Right atrium auricular region (tissue), 2 donors: ENCODE data around the gene MAP1LC3A. TPM values are rescaled to one million over a fixed set of nuclear protein-coding genes. Genes with fewer than 3 reads are reported as not detected.

ENCODE experiments used
- DNase-seq: peaks from one replicate; pipeline ENCODE4 v3.0.0-alpha.2; 2019; ENCODE audit warnings: low spot score
- H3K27ac ChIP-seq, 2 donors: fragments of 200-600 bp; sonication (generic); 1 replicate in 1 of 2; 2 replicates in 1 of 2; pipeline ENCODE4 v1.5.1; 2016 to 2019
- H3K27me3 ChIP-seq, 2 donors: fragments of 200-600 bp; sonication (generic); one replicate each; pipeline versions ENCODE4 v1.5.1 to v1.6.0; 2017 to 2019
- H3K36me3 ChIP-seq: fragments of 200-600 bp; sonication (generic); one replicate; pipeline ENCODE4 v1.5.1; 2016
- H3K4me1 ChIP-seq, 2 donors: fragments of 200-600 bp; sonication (generic); one replicate each; pipeline versions ENCODE4 v1.5.1 to v1.6.0; 2017 to 2019
- H3K4me3 ChIP-seq, 2 donors: fragments of 200-600 bp; sonication (generic); 1 replicate in 1 of 2; 2 replicates in 1 of 2; pipeline ENCODE4 v1.5.1; 2017 to 2019; ENCODE audit warnings: mild to moderate bottlenecking in 1 of 2, moderate library complexity in 1 of 2
- H3K9me3 ChIP-seq, 2 donors: fragments of 200-600 bp; sonication (generic); one replicate each; pipeline ENCODE4 v1.5.1; 2019
- CTCF ChIP-seq, 2 donors: fragments of 200-600 bp; sonication (generic); IDR thresholded peaks; one replicate each; pipeline ENCODE4 v1.5.1; 2019; ENCODE audit warnings: antibody characterized with exemption in 2 of 2
- total RNA-seq, 2 donors: library from RNA; depleted of rRNA; stranded (reverse); fragments of >200 nt; gene quantifications; one replicate each; pipeline ENCODE4 v1.1.0, GENCODE V29; 2016

MAP1LC3A gene
- total RNA-seq, 2 donors from 2014 or later: 111 to 120 TPM

- H3K27ac ChIP-seq: no peak overlapping the region
- no peaks in the 10 kb centered on the region for H3K27me3 ChIP-seq
- no peak for TF ChIP-seq CTCF (IDR thresholded peaks at IDR 0.05)
- H3K9me3 ChIP-seq: no peaks in the 10 kb centered on the region
- H3K4me3 ChIP-seq: no peak overlapping the region
- H3K36me3 ChIP-seq: peaks cover 87% of the 10 kb centered on the region
- DNase-seq: no peak
- H3K4me1 ChIP-seq: peaks cover 0 to 36% of the 10 kb centered on the region in 2 donors
These were observed 26.2 kb upstream of the MAP1LC3A start for GRCh38 chr20:34532320-34532719.

GRCh38 chr20:34532756-34533155 lies 25.8 kb upstream of the MAP1LC3A start:
- H3K9me3 ChIP-seq: no peaks in the 10 kb centered on the region
- TF ChIP-seq CTCF (IDR thresholded peaks at IDR 0.05): no peak
- DNase-seq: no peak
- no peaks in the 10 kb centered on the region for H3K27me3 ChIP-seq
- H3K4me1 ChIP-seq: peaks cover 0 to 32% of the 10 kb centered on the region in 2 donors
- no peak overlapping the region for H3K4me3 ChIP-seq
- H3K36me3 ChIP-seq: peaks cover 87% of the 10 kb centered on the region
- no peak overlapping the region for H3K27ac ChIP-seq

- H3K4me1 ChIP-seq: peaks cover 0 to 20% of the 10 kb centered on the region in 2 donors
- H3K4me3 ChIP-seq: no peak overlapping the region
- no peak for DNase-seq
- no peaks in the 10 kb centered on the region for H3K9me3 ChIP-seq
- H3K36me3 ChIP-seq: peaks cover 76% of the 10 kb centered on the region
- H3K27ac ChIP-seq: no peak overlapping the region
- no peaks in the 10 kb centered on the region for H3K27me3 ChIP-seq
- TF ChIP-seq CTCF (IDR thresholded peaks at IDR 0.05): no peak
These were observed 23.9 kb upstream of the MAP1LC3A start for GRCh38 chr20:34534391-34535165.

GRCh38 chr20:34535301-34535840 lies 23.1 kb upstream of the MAP1LC3A start:
- no peak for TF ChIP-seq CTCF (IDR thresholded peaks at IDR 0.05)
- H3K27ac ChIP-seq: no peak overlapping the region
- H3K4me1 ChIP-seq: peaks cover 0 to 14% of the 10 kb centered on the region in 2 donors
- no peak for DNase-seq
- no peaks in the 10 kb centered on the region for H3K9me3 ChIP-seq
- peaks cover 77% of the 10 kb centered on the region for H3K36me3 ChIP-seq
- no peaks in the 10 kb centered on the region for H3K27me3 ChIP-seq
- H3K4me3 ChIP-seq: no peak overlapping the region

GRCh38 chr20:34535857-34536256 lies 22.7 kb upstream of the MAP1LC3A start:
- no peak overlapping the region for H3K4me3 ChIP-seq
- DNase-seq: no peak
- no peak overlapping the region for H3K27ac ChIP-seq
- H3K36me3 ChIP-seq: peaks cover 77% of the 10 kb centered on the region
- H3K27me3 ChIP-seq: no peaks in the 10 kb centered on the region
- peaks cover 0 to 10% of the 10 kb centered on the region in 2 donors for H3K4me1 ChIP-seq
- no peaks in the 10 kb centered on the region for H3K9me3 ChIP-seq
- no peak for TF ChIP-seq CTCF (IDR thresholded peaks at IDR 0.05)
